ENCODE measurements around the gene SEMA4G. TPM values are rescaled to one million over a fixed set of nuclear protein-coding genes. Genes with fewer than 3 reads are reported as not detected.
"Not testable (repeated sequence)": the region's sequence is repeated elsewhere in the genome, so short reads cannot be mapped to it uniquely, and the experiment has no call there.

SEMA4G gene
- polyA plus RNA-seq, 1 donor from 2014 or later, result 1.7 TPM

DNA sequence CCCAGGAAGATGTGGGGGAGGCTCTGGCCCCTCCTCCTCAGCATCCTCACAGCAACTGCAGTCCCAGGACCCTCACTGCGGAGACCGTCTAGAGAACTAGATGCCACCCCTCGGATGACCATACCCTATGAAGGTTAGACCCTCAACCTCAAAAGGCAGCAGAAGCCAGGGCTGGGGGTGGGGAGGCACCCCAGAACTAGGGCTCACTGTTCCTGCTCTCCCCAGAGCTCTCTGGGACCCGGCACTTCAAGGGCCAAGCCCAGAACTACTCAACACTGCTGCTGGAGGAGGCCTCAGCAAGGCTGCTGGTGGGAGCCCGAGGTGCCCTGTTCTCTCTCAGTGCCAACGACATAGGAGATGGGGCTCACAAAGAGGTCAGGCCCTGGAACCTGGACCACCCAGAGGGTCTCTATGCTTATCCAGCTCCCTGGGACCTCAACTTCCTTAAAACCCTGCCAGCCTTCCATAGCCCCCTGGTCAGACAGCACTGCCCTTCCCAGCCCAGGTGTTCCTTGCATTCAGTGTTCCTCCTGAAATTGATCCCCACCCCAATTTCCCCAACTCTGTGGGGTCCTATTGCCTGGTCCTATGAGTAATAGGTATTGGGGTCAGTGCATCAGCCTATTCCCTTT is 3.7 kb downstream of the SEMA4G start:
- Histone ChIP-seq H3K9me2 (ENCODE audit: insufficient read depth, low read length) (no peaks in the 10 kb centered on the region), H3F3A (ENCODE audit: insufficient read depth, low read length, poor library complexity, severe bottlenecking) (no peaks in the 10 kb centered on the region), H3K27me3 (ENCODE audit: insufficient read depth, low read depth, low read length) (no peaks in the 10 kb centered on the region), H3K79me2 (replicated peaks; ENCODE audit: insufficient read depth, low read length) (no peaks in the 10 kb centered on the region), H3K36me3 (ENCODE audit: insufficient read depth, low read length) (no peaks in the 10 kb centered on the region), H3K4me2 (ENCODE audit: low read length) (no peak overlapping the region), H2AFZ (ENCODE audit: low read depth, low read length) (no peak overlapping the region), H4K20me1 (ENCODE audit: insufficient read depth) (no peaks in the 10 kb centered on the region), H3K9me3 (ENCODE audit: low read length) (no peaks in the 10 kb centered on the region), H3K4me3 (ENCODE audit: low read length) (no peak overlapping the region), H3K27ac (ENCODE audit: low read length) (no peak overlapping the region), H3K9ac (ENCODE audit: low read length) (no peak overlapping the region)
- TF ChIP-seq MXI1 (conservative IDR thresholded peaks at IDR 0.05; ENCODE audit: poor library complexity, severe bottlenecking), result no peak
- no peak for TF ChIP-seq EP300 (conservative IDR thresholded peaks at IDR 0.05; ENCODE audit: poor library complexity, severe bottlenecking)
- no peak for TF ChIP-seq POLR2AphosphoS5 (IDR thresholded peaks at IDR 0.05)
- no peak for TF ChIP-seq REST (IDR thresholded peaks at IDR 0.05; ENCODE audit: borderline replicate concordance)

- H3K9ac ChIP-seq (ENCODE audit: low read length); H3K9me3 ChIP-seq (ENCODE audit: low read length); H3K9me2 ChIP-seq (ENCODE audit: insufficient read depth, low read length); H3F3A ChIP-seq (ENCODE audit: insufficient read depth, low read length, poor library complexity, severe bottlenecking); H3K79me2 ChIP-seq (replicated peaks; ENCODE audit: insufficient read depth, low read length); H4K20me1 ChIP-seq (ENCODE audit: insufficient read depth); H3K27ac ChIP-seq (ENCODE audit: low read length); H3K4me3 ChIP-seq (ENCODE audit: low read length); H3K36me3 ChIP-seq (ENCODE audit: insufficient read depth, low read length); H2AFZ ChIP-seq (ENCODE audit: low read depth, low read length); H3K27me3 ChIP-seq (ENCODE audit: insufficient read depth, low read depth, low read length); H3K4me2 ChIP-seq (ENCODE audit: low read length): not testable (repeated sequence)
These were observed 6.1 kb downstream of the SEMA4G start for GRCh38 chr10:100975397-100975796.

- Histone ChIP-seq H3K36me3 (ENCODE audit: insufficient read depth, low read length) (no peaks in the 10 kb centered on the region), H4K20me1 (ENCODE audit: insufficient read depth) (no peaks in the 10 kb centered on the region)
- TF ChIP-seq SMC3 (conservative IDR thresholded peaks at IDR 0.05; ENCODE audit: poor library complexity), result no peak
These were observed 7.6 kb downstream of the SEMA4G start for GRCh38 chr10:100976906-100977305.

GRCh38 chr10:100977436-100977835 is 8.1 kb downstream of the SEMA4G start:
- no peaks in the 10 kb centered on the region for H3F3A ChIP-seq (ENCODE audit: insufficient read depth, low read length, poor library complexity, severe bottlenecking)
- no peak overlapping the region for H2AFZ ChIP-seq (ENCODE audit: low read depth, low read length)
- TF ChIP-seq CTCF (IDR thresholded peaks at IDR 0.05; ENCODE audit: poor library complexity, severe bottlenecking), result no peak
- no peaks in the 10 kb centered on the region for H3K9me3 ChIP-seq (ENCODE audit: low read length)
- H3K36me3 ChIP-seq (ENCODE audit: insufficient read depth, low read length), result no peaks in the 10 kb centered on the region
- no peak overlapping the region for H3K4me3 ChIP-seq (ENCODE audit: low read length)
- H3K27ac ChIP-seq (ENCODE audit: low read length), result no peak overlapping the region
- H3K9me2 ChIP-seq (ENCODE audit: insufficient read depth, low read length), result no peaks in the 10 kb centered on the region
- H3K79me2 ChIP-seq (replicated peaks; ENCODE audit: insufficient read depth, low read length), result no peaks in the 10 kb centered on the region
- no peak overlapping the region for H3K4me2 ChIP-seq (ENCODE audit: low read length)
- no peak overlapping the region for H3K9ac ChIP-seq (ENCODE audit: low read length)
- H3K27me3 ChIP-seq (ENCODE audit: insufficient read depth, low read depth, low read length), result no peaks in the 10 kb centered on the region
- no peaks in the 10 kb centered on the region for H4K20me1 ChIP-seq (ENCODE audit: insufficient read depth)

More at GRCh38 chr10:100976906-100977305, 7.6 kb downstream of the SEMA4G start:
- no peaks in the 10 kb centered on the region for H3K27me3 ChIP-seq (ENCODE audit: insufficient read depth, low read depth, low read length)
- H3K9me2 ChIP-seq (ENCODE audit: insufficient read depth, low read length), result no peaks in the 10 kb centered on the region
- H3K4me2 ChIP-seq (ENCODE audit: low read length), result no peak overlapping the region
- H3K9ac ChIP-seq (ENCODE audit: low read length), result no peak overlapping the region
- H3K79me2 ChIP-seq (replicated peaks; ENCODE audit: insufficient read depth, low read length), result no peaks in the 10 kb centered on the region
- no peak overlapping the region for H3K4me3 ChIP-seq (ENCODE audit: low read length)
- H3K27ac ChIP-seq (ENCODE audit: low read length), result no peak overlapping the region
- no peaks in the 10 kb centered on the region for H3K9me3 ChIP-seq (ENCODE audit: low read length)
- no peaks in the 10 kb centered on the region for H3F3A ChIP-seq (ENCODE audit: insufficient read depth, low read length, poor library complexity, severe bottlenecking)
- no peak overlapping the region for H2AFZ ChIP-seq (ENCODE audit: low read depth, low read length)
